Body of pancreas (tissue), 4 donors: ENCODE data around the gene EPC2.

Experiments used
- CTCF ChIP-seq, 7 experiments: fragments of 450-650 bp in 4 of 7; fragments of 200-600 bp in 3 of 7; sonication (generic) in 3 of 7; IDR thresholded peaks; one replicate each; pipeline ENCODE4 v1.5.1; 2016 to 2019; ENCODE audit warnings: antibody characterized with exemption in 7 of 7
- POLR2A ChIP-seq, 3 donors: fragments of 450-650 bp; IDR thresholded peaks; one replicate each; pipeline ENCODE4 v1.6.1; 2016; ENCODE audit warnings: antibody characterized with exemption in 3 of 3, mild to moderate bottlenecking in 2 of 3

DNA sequence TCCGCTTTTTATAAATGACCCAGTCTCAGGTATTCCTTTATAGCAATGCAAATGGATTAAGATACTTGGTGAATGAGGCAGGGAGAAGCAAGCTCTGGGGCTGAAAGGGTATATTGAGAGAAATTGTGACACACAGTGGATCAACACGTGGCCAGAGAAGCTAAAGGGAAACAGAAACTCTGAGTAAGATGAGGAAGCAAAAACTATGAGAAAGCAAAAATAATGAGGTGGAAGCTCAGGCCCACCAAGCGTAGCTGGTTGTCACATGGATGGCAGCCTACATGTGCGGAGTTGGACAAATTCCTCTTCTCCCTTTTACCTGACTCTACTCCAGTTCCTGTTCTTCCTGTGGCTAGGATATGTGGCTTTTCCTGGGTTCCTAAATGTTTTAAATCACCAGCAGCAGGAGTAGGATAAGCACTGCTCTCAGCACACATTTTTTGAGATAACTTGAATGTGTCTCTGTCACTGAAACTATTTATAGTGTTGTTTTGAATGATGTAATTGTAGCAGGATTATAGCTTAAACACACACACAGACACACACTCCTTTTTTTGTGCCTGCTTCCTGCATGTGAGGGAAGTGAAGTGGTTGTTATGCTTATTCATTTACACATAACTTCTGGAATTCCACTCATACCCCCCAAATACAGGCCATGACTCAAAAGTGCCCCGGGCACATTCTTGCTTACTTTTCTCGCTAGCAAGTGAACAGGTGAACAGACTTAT is 30.1 kb upstream of the EPC2 start:
- TF ChIP-seq CTCF (IDR thresholded peaks at IDR 0.05) (no peak), POLR2A (IDR thresholded peaks at IDR 0.05) (peak in 1 of 3 donors; percentile 32)
